ENCODE measurements around the gene OTX1. TPM values are rescaled to one million over a fixed set of nuclear protein-coding genes. Genes with fewer than 3 reads are reported as not detected.

The OTX1 gene
- total and polyA plus RNA-seq, 2 donors: 0.09 TPM; not detected in 1

GRCh38 chr2:63056107-63057050, 5.7 kb downstream of the OTX1 start:
- peaks cover 11 to 58% of the 10 kb centered on the region in 2 donors for H3K9me3 ChIP-seq (ENCODE audit: control insufficient read depth in 2 of 2, insufficient read depth in 1 of 2, low read length in 1 of 2)
- H3K27ac ChIP-seq (ENCODE audit: low read depth in 1 of 2, low read length in 1 of 2): no peak overlapping the region
- H3K36me3 ChIP-seq (ENCODE audit: control insufficient read depth in 2 of 2, insufficient read depth in 2 of 2, low read length in 1 of 2): no peaks in the 10 kb centered on the region
- H3K27me3 ChIP-seq (ENCODE audit: control insufficient read depth in 2 of 2, insufficient read depth in 1 of 2, low read length in 1 of 2): peaks cover 88 to 100% of the 10 kb centered on the region in 2 donors
- 8% methylated on average over 49 of the region's 49 CpGs for WGBS
- peak in 2 of 9 donors; percentile 16 to 30 for DNase-seq (ENCODE audit: low read depth in 6 of 9, low spot score in 9 of 9)
- H3K4me1 ChIP-seq (ENCODE audit: control insufficient read depth in 2 of 2, insufficient read depth in 2 of 2, low read length in 2 of 2): peaks cover 16 to 73% of the 10 kb centered on the region in 2 donors
- no peak overlapping the region for H3K4me3 ChIP-seq (ENCODE audit: low read length in 2 of 2)

- H3K4me3 ChIP-seq (ENCODE audit: low read length in 2 of 2): no peak overlapping the region
- H3K9me3 ChIP-seq (ENCODE audit: control insufficient read depth in 2 of 2, insufficient read depth in 1 of 2, low read length in 1 of 2): peaks cover 11 to 50% of the 10 kb centered on the region in 2 donors
- H3K36me3 ChIP-seq (ENCODE audit: control insufficient read depth in 2 of 2, insufficient read depth in 2 of 2, low read length in 1 of 2): no peaks in the 10 kb centered on the region
- no peak overlapping the region for H3K27ac ChIP-seq (ENCODE audit: low read depth in 1 of 2, low read length in 1 of 2)
- 10% methylated on average over 35 of the region's 35 CpGs for WGBS
- DNase-seq (ENCODE audit: low read depth in 6 of 9, low spot score in 9 of 9): peak in 2 of 9 donors; percentile 12 to 29
- peaks cover 16 to 62% of the 10 kb centered on the region in 2 donors for H3K4me1 ChIP-seq (ENCODE audit: control insufficient read depth in 2 of 2, insufficient read depth in 2 of 2, low read length in 2 of 2)
- peaks cover 78 to 100% of the 10 kb centered on the region in 2 donors for H3K27me3 ChIP-seq (ENCODE audit: control insufficient read depth in 2 of 2, insufficient read depth in 1 of 2, low read length in 1 of 2)
These were observed 6.9 kb downstream of the OTX1 start for GRCh38 chr2:63057249-63058143.

- Histone ChIP-seq H3K4me1 (ENCODE audit: control insufficient read depth in 2 of 2, insufficient read depth in 2 of 2, low read length in 2 of 2) (peaks cover 14 to 54% of the 10 kb centered on the region in 2 donors), H3K27me3 (ENCODE audit: control insufficient read depth in 2 of 2, insufficient read depth in 1 of 2, low read length in 1 of 2) (peaks cover 75 to 99% of the 10 kb centered on the region in 2 donors), H3K27ac (ENCODE audit: low read depth in 1 of 2, low read length in 1 of 2) (no peak overlapping the region), H3K4me3 (ENCODE audit: low read length in 2 of 2) (no peak overlapping the region), H3K9me3 (ENCODE audit: control insufficient read depth in 2 of 2, insufficient read depth in 1 of 2, low read length in 1 of 2) (peaks cover 11 to 42% of the 10 kb centered on the region in 2 donors), H3K36me3 (ENCODE audit: control insufficient read depth in 2 of 2, insufficient read depth in 2 of 2, low read length in 1 of 2) (no peaks in the 10 kb centered on the region)
- 4% methylated on average over 35 of the region's 35 CpGs for WGBS
- peak in 2 of 9 donors; percentile 24 to 48 for DNase-seq (ENCODE audit: low read depth in 6 of 9, low spot score in 9 of 9)
These were observed 7.7 kb downstream of the OTX1 start for GRCh38 chr2:63058144-63058920.

GRCh38 chr2:63058921-63059792, 8.5 kb downstream of the OTX1 start:
- H3K4me3 ChIP-seq (ENCODE audit: low read length in 2 of 2): no peak overlapping the region
- H3K36me3 ChIP-seq (ENCODE audit: control insufficient read depth in 2 of 2, insufficient read depth in 2 of 2, low read length in 1 of 2): no peaks in the 10 kb centered on the region
- peak in 2 of 9 donors; percentile 19 to 33 for DNase-seq (ENCODE audit: low read depth in 6 of 9, low spot score in 9 of 9)
- H3K27me3 ChIP-seq (ENCODE audit: control insufficient read depth in 2 of 2, insufficient read depth in 1 of 2, low read length in 1 of 2): peaks cover 67 to 99% of the 10 kb centered on the region in 2 donors
- 5% methylated on average over 67 of the region's 67 CpGs for WGBS
- peaks cover 7 to 46% of the 10 kb centered on the region in 2 donors for H3K4me1 ChIP-seq (ENCODE audit: control insufficient read depth in 2 of 2, insufficient read depth in 2 of 2, low read length in 2 of 2)
- no peak overlapping the region for H3K27ac ChIP-seq (ENCODE audit: low read depth in 1 of 2, low read length in 1 of 2)
- H3K9me3 ChIP-seq (ENCODE audit: control insufficient read depth in 2 of 2, insufficient read depth in 1 of 2, low read length in 1 of 2): peaks cover 10 to 34% of the 10 kb centered on the region in 2 donors

- 5% methylated on average over 39 of the region's 39 CpGs for WGBS
- no peaks in the 10 kb centered on the region for H3K36me3 ChIP-seq (ENCODE audit: control insufficient read depth in 2 of 2, insufficient read depth in 2 of 2, low read length in 1 of 2)
- H3K4me3 ChIP-seq (ENCODE audit: low read length in 2 of 2): no peak overlapping the region
These were observed 9.3 kb downstream of the OTX1 start for GRCh38 chr2:63059793-63060471.

GRCh38 chr2:63060472-63060991, 9.9 kb downstream of the OTX1 start:
- peaks cover 10 to 20% of the 10 kb centered on the region in 2 donors for H3K9me3 ChIP-seq (ENCODE audit: control insufficient read depth in 2 of 2, insufficient read depth in 1 of 2, low read length in 1 of 2)
- peaks cover 53 to 96% of the 10 kb centered on the region in 2 donors for H3K27me3 ChIP-seq (ENCODE audit: control insufficient read depth in 2 of 2, insufficient read depth in 1 of 2, low read length in 1 of 2)
- WGBS: 28% methylated on average over 5 of the region's 5 CpGs
- no peaks in the 10 kb centered on the region for H3K36me3 ChIP-seq (ENCODE audit: control insufficient read depth in 2 of 2, insufficient read depth in 2 of 2, low read length in 1 of 2)
- peaks cover 5 to 34% of the 10 kb centered on the region in 2 donors for H3K4me1 ChIP-seq (ENCODE audit: control insufficient read depth in 2 of 2, insufficient read depth in 2 of 2, low read length in 2 of 2)
- no peak for DNase-seq (ENCODE audit: low read depth in 6 of 9, low spot score in 9 of 9)
- no peak overlapping the region for H3K27ac ChIP-seq (ENCODE audit: low read depth in 1 of 2, low read length in 1 of 2)
- no peak overlapping the region for H3K4me3 ChIP-seq (ENCODE audit: low read length in 2 of 2)

More at GRCh38 chr2:63059793-63060471, 9.3 kb downstream of the OTX1 start:
- H3K27ac ChIP-seq (ENCODE audit: low read depth in 1 of 2, low read length in 1 of 2): no peak overlapping the region
- peaks cover 5 to 38% of the 10 kb centered on the region in 2 donors for H3K4me1 ChIP-seq (ENCODE audit: control insufficient read depth in 2 of 2, insufficient read depth in 2 of 2, low read length in 2 of 2)
- H3K27me3 ChIP-seq (ENCODE audit: control insufficient read depth in 2 of 2, insufficient read depth in 1 of 2, low read length in 1 of 2): peaks cover 59 to 98% of the 10 kb centered on the region in 2 donors
- H3K9me3 ChIP-seq (ENCODE audit: control insufficient read depth in 2 of 2, insufficient read depth in 1 of 2, low read length in 1 of 2): peaks cover 10 to 26% of the 10 kb centered on the region in 2 donors
- DNase-seq (ENCODE audit: low read depth in 6 of 9, low spot score in 9 of 9): peak in 2 of 9 donors; percentile 18 to 56

GRCh38 chr2:63064197-63064596, 13.6 kb downstream of the OTX1 start:
- H3K4me3 ChIP-seq (ENCODE audit: low read length in 2 of 2): no peak overlapping the region
- H3K9me3 ChIP-seq (ENCODE audit: control insufficient read depth in 2 of 2, insufficient read depth in 1 of 2, low read length in 1 of 2): peaks cover 4 to 5% of the 10 kb centered on the region in 2 donors
- no peak overlapping the region for H3K27ac ChIP-seq (ENCODE audit: low read depth in 1 of 2, low read length in 1 of 2)
- WGBS: 89% methylated on average over 1 of the region's 1 CpG
- H3K36me3 ChIP-seq (ENCODE audit: control insufficient read depth in 2 of 2, insufficient read depth in 2 of 2, low read length in 1 of 2): no peaks in the 10 kb centered on the region
- H3K27me3 ChIP-seq (ENCODE audit: control insufficient read depth in 2 of 2, insufficient read depth in 1 of 2, low read length in 1 of 2): peaks cover 25 to 80% of the 10 kb centered on the region in 2 donors
- peaks cover 3 to 4% of the 10 kb centered on the region in 2 donors for H3K4me1 ChIP-seq (ENCODE audit: control insufficient read depth in 2 of 2, insufficient read depth in 2 of 2, low read length in 2 of 2)
- no peak for DNase-seq (ENCODE audit: low read depth in 6 of 9, low spot score in 9 of 9)

Measured in thymus (tissue), 11 donors.